ENCODE results near the gene CPM.

DNA sequence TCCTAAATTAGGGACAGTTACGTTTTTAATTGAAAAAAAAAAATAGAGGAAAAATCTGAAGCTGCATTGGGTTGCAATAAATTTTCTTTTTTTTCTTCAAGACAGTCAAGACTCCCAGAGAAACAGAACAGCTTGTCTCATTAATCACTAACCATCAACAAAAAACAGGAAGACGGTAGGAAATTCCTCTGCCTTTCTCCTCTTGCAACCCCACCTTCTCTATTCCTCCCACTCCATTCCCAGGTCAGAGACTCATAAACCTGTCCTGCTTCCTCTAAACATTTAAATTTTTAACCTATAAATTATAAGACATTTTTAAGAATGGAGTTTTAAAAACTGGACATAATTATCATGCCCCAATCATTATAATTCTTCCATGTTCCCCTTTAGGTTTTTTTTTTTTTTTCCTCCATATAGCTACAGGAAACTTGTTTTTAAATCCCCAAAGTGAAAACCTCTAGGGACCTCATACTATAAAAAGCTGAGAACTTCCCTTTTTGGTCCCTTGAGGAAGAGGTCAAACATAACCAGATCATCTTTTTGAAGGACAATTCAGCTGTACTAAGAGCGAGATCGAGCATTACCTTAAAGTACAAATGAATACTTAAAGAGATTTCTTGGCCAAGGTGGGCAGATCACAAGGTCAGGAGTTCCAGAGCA, 36.0 kb downstream of the CPM start:
- no peak for TF ChIP-seq EZH2 (optimal IDR thresholded peaks at IDR 0.05; ENCODE audit: low read depth, low read length)
- TF ChIP-seq, protein P1, sequence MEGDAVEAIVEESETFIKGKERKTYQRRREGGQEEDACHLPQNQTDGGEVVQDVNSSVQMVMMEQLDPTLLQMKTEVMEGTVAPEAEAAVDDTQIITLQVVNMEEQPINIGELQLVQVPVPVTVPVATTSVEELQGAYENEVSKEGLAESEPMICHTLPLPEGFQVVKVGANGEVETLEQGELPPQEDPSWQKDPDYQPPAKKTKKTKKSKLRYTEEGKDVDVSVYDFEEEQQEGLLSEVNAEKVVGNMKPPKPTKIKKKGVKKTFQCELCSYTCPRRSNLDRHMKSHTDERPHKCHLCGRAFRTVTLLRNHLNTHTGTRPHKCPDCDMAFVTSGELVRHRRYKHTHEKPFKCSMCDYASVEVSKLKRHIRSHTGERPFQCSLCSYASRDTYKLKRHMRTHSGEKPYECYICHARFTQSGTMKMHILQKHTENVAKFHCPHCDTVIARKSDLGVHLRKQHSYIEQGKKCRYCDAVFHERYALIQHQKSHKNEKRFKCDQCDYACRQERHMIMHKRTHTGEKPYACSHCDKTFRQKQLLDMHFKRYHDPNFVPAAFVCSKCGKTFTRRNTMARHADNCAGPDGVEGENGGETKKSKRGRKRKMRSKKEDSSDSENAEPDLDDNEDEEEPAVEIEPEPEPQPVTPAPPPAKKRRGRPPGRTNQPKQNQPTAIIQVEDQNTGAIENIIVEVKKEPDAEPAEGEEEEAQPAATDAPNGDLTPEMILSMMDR (IDR thresholded peaks at IDR 0.05; ENCODE audit: low read length): no peak
- TF ChIP-seq EZH2phosphoT487 (IDR thresholded peaks at IDR 0.05; ENCODE audit: low read length): no peak

Measured in MM.1S (cell line).